HG03060 (cell line): ENCODE data around the gene FNDC4.
"Not testable (repeated sequence)": the region's sequence is repeated elsewhere in the genome, so short reads cannot be mapped to it uniquely, and the experiment has no call there.

ENCODE experiments used
- ATAC-seq: cut with Tn5 transposase; IDR thresholded peaks from one replicate; pipeline ENCODE4 v1.9.1; 2021; ENCODE audit warnings: low read depth, moderate number of reproducible peaks; ENCODE audit not compliant: unreplicated experiment

Gene FNDC4, protein sequence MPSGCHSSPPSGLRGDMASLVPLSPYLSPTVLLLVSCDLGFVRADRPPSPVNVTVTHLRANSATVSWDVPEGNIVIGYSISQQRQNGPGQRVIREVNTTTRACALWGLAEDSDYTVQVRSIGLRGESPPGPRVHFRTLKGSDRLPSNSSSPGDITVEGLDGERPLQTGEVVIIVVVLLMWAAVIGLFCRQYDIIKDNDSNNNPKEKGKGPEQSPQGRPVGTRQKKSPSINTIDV

DNA sequence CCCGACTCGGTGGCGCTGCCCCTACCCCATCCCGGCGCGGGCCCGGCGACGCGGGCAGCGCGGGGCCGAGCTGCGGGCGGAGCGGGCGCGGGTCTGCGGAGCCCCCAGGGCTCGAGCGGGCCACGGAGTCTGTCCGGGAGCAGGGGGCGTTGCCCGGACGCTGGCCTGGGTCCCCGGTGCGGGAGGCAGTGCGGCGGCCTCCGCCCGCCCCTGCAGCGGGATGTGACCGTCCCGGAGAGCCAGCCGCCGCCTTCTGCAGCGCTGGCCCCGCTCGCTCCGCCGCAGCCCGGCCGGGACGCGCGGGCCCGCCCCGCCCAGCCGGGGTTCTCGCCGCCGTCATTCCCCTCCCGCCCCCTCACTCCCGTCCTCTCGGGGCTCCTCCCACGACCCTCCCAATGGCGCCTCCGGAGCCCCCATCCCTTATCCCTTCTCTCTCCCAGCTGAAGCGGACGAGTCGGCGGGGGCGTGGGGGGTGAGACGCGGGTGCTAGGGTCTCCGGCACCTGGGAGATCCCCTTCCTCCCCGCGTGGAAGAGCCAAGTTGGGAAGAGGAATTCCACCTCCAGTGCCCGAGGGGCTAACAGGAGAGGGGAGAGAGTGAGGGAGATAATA lies at the start of gene FNDC4:
Gene FNDC4 (minus strand): TSS at position 257 of the 611 bp plus-strand sequence. CDS start 521 bp downstream, outside the sequence.
- no peak for ATAC-seq

DNA sequence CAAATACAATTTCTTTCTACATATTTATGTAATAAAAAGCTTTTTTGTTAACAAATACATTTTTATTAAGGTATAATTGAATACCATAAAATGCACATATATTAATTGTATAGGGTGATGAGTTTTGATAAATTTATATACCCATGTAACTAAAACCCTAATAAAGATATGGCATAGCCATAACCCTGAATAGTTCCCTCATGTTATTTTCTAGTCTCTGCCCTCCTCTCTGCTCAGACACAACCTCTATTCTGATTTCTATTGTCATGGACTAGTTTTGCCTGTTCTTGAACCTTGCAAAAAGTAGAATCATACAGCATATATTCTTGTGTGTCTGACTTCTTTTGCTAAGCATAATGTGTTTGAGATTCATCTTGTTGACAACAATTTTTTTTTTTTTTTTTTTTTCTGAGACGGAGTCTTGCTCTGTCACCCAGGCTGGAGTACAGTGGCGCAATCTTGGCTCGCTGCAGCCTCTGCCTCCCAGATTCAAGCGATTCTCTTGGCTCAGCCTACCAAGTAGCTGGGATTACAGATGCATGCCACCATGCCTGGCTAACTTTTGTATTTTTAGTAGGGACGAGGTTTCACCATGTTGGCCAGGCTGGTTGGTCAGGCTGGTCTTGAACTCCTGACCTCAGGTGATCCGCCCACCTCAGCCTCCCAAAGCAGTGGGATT lies 49.3 kb upstream of the FNDC4 start:
- no peak for ATAC-seq

DNA sequence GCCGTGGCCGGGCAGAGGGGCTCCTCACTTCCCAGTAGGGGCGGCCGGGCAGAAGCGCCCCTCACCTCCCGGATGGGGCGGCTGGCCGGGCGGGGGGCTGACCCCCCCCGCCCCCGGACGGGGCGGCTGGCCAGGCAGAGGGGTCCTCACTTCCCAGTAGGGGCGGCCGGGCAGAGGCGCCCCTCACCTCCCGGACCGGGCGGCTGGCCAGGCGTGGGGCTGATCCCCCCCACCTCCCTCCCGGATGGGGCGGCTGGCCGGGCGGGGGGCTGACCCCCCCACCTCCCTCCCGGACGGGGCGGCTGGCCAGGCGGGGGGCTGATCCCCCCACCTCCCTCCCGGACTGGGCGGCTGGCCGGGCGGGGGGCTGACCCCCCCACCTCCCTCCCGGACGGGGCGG lies 44.6 kb upstream of the FNDC4 start:
- ATAC-seq, result not testable (repeated sequence)

DNA sequence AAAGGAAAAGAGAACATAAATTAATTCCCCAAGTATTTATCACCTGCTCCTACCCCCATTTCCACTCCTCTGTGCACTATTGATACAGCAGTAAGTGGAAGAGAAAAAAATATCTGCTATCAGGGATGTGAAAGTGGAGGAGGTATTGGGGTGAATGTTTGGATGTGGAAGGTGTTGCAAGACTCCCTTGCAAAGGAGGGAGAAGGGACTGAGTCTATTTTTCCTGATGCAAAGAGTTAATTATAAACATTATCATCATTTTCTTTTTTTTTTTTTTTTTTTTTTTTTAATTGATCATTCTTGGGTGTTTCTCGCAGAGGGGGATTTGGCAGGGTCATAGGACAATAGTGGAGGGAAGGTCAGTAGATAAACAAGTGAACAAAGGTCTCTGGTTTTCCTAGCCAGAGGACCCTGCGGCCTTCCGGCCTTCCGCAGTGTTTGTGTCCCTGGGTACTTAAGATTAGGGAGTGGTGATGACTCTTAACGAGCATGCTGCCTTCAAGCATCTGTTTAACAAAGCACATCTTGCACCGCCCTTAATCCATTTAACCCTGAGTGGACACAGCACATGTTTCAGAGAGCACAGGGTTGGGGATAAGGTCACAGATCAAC lies 43.9 kb upstream of the FNDC4 start:
- not testable (repeated sequence) for ATAC-seq

DNA sequence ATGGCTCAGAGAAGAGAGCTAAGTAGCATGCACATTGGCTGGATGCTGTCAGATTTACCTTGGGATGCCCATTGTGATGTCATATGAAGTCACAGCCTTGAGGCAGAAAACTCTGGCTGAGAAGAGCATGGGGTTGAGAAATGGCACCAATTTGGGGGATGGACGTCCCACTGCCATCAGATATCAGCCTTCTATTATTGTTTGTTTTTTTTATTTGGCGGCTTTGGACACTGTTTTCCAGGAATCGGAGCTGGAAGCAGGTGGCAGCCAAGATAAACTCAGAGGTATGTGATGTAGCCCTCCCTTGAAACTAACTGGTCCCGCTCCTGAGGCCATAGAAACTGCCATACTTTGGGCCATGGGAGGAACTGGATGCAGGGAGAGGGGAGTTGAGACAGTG lies 42.3 kb upstream of the FNDC4 start:
- ATAC-seq, result no peak

DNA sequence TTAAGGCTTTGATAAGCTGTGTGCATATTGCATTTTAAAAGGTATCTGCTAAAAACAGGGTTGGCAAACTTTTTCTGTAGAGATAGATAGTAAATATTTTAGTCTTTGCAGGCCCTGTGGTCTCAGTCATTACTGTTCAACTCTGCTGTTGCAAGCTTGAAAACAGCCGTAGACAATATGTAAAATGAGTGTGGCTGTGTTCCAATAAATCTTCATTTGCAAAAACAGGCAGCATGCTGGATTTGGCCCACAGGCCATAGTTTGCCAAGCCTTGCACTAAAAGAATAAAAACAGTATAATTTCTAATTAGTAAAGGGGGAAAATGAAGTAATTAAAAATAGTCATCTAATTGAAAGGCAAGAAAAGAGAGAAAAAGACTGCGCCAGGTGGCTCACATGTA lies 37.0 kb upstream of the FNDC4 start:
- ATAC-seq, result no peak

DNA sequence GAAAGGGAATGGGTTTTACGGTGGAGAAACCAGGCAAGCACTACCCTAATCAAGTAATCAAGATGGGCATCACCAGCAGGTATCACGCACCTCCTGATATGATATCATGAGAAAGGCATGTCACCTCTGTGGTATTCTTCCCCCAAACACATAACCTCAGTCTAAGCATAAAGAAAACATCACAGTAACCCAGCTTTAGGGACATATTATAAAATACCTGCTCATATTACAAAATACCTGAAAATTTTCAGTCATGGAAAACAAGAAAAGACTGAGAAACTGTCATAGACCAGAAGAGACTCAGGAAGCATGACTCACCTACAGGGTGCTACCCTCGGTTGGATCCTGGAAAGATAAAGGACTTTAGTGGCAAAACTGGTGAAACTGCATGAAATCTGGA lies 32.2 kb upstream of the FNDC4 start:
- no peak for ATAC-seq

DNA sequence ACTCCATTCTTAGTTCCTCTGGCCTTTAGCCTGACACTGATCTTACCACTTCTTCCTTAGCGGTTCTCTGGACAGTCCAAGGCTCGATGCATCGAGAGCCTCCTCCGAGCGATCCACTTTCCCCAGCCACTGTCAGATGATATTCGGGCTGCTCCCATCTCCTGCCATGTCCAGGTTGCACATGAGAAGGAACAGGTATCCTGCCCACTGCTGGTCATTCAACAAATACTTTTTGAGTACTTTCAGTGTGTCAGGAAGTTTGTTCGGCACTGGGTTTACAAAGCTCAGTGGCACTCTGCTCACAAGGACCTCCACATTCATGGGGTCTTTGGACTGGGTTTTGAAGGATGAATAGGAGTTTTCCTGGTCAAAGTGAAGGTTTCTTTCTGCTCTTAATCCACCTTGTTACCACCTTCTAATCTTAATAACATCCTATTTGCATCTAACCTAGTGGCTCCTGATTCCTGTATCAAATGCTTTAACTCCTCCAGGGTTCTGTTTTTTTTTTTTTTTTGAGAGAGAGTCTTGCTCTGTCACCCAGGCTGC lies 27.5 kb upstream of the FNDC4 start:
- no peak for ATAC-seq

DNA sequence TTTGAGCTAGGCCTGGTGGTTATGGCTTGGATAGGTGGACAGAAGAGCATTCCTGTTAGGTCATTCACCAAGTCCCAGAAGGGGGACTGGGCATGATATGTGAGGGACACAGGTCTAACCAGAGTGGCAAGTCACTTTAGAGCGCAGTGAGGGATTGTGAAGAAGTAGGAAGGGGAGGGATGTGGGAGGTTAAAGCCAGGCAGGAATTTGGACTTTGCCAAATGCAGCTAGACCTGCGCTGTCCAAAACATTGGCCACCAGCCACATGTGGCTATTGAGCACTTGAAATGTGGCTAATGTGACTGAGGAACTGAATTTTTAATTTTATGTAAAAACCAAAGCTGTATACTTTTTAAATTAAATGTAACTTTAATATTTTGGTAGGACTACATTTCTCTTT lies 25.3 kb upstream of the FNDC4 start:
- no peak for ATAC-seq

DNA sequence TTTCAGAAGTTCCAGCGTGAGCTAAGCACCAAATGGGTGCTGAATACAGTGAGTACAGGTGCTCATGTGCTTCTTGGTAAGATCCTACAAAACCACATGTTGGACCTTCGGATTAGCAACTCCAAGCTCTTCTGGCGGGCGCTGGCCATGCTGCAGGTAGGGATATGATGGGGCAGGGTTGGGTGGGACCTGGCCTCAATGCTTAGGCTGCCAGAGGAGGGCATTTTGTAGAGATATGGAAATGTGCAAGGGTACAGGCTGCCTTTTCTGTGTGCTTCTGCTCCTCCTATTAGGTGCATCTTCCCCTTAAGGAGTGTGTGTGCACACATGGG lies 23.7 kb upstream of the FNDC4 start:
- ATAC-seq, result no peak

DNA sequence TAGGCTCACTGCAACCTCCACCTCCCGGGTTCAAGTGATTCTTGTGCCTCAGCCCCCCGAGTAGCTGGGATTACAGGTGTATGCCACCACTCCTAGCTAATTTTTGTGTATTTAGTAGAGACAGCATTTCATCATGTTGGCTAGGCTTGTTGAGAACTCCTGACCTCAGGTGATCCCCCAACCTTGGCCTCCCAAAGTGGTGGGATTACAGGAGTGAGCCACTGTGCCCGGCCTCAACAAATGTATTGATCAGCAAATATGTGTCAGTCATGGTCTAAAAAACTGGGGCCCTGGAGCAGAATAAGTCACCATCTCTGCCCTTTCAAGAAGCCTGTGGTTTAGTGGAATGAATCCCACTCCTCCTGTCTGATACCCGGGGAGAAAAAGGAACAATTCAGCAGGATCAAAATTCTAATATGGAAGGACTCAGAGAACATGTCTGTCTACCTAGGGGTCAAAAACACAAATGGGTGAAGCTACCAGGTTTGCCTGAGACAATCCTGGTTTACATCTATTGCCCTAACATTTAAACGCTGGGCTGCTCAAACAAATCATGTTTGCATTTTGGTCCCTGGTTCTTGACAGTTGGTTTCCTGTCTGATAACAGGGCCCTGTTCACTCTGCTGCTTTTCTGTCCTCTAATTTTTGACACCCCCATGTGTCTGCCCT lies 23.2 kb upstream of the FNDC4 start:
- ATAC-seq, result no peak

DNA sequence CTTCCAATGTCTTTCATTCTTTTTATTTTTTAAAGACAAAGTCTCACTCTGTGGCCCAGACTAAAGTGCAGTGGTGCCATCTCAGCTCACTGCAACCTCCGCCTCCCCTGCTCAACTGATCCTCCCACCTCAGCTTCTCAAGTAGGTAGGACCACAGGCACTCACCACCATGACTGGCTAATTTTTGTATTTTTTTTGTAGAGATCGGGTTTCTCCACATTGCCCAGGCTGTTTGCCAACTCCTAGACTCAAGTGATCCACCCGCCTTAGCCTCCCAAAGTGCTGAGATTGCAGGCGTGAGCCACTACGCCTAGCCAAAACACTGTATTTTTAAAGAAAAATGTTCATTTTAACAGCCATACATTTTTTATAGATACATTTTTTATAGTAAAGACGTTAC lies 14.3 kb upstream of the FNDC4 start:
- ATAC-seq, result no peak

DNA sequence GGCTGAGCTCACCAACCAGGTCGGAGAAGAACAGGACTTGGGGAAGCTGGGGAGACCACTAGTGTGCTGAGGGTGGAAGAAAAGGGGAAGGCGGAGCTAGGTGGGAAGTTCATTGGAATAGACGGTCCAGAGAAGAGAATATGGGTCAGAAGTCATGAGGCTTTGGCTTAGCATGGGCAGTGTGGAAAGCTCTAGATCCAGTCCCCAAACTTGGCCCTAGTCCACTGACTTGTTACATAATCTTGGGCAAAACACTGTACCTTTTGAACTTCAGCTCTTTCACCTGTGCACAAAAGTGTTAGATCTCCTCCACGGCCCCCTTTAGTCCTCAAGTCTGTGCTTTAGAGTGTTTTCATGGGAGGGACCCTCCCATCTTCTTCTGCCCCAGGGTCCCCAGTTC lies 12.3 kb upstream of the FNDC4 start:
- ATAC-seq, result no peak

DNA sequence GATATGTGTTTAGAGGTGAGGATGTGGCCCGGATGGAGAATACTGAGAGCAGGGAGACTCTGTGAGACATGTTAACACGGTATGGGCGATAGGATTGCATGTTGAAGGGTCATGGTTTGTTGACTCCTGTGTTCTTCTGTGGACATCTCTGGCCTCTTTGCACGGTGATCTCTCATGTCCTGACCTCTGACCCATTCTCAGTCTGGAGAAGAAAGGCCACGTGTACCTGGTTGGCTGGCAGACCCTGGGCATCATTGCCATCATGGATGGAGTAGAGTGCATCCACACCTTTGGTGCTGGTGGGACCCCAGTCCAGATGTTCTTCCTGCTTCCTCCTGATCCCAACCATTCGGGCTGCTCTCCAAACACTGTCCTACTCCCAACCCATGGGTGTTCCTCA lies 11.6 kb upstream of the FNDC4 start:
- no peak for ATAC-seq

DNA sequence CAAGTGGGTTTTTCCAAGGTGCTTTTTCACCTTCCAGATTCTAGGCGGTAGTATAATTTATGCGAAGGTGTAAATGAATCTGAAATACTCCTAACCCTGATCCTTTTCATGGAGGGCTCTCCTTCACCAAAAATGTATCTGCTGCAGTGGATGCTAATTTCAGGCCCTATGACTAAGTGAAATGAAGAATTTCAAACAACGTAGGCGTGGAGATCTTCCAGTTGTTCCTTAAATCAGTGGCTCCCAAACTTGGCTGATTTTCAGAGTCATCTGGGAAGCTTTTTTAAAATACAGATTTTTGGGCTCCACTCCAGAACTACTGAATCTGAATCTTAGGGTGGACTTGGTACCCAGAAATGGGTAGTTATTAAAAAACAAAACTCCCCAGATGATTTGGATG lies 7.1 kb upstream of the FNDC4 start:
- no peak for ATAC-seq

DNA sequence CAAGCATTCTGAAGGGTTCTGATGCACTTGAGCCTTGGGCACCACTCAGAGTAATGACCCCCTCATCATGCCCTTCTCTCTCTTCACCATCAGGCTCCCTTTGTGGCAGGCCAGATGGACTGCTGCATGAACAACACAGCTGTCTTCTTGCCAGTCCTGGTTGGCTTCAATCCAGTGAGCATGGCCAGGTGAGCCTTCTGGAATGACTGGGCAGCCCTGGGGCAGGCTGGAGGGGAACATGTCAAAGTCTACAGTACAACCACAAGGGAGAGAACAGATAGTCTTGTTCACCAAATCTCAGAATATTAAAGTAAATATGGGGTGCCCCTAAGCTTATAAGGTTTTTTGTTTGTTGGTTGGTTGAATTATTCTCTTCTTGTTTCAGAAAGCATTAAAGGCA lies 6.0 kb upstream of the FNDC4 start:
- no peak for ATAC-seq

DNA sequence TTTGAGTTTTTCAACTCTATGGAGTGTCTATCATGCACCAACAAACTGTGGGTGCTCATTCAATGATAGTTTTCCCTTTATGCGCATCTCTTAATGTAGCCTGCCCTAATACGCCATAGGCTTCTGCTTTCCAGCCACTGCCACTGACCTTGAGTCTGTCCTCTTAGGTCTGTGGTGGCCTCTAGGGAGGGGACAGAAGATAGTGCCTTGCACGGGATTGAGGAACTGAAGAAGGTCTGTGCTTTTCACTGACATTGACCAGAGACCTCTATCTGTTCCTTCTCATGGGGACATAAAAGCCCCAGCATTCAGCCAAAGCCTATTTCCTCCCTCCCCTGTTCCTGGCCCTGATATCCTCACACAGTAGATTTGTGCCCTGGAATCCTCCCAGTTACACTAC lies 4.0 kb upstream of the FNDC4 start:
- ATAC-seq, result no peak

DNA sequence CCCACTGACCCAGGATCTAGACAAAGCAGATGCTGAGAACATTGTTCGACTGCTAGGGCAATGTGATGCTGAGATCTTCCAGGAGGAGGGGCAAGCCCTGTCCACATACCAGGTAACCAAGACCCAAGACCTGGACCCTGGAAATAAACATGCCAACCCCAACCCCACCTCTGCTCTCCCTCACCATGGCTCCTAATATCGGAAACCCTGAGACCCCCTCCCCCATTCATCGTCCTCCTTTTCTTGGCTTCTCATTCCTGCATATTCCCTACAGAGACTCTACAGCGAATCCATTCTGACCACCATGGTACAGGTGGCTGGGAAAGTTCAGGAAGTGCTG lies 2.3 kb upstream of the FNDC4 start:
- no peak for ATAC-seq

DNA sequence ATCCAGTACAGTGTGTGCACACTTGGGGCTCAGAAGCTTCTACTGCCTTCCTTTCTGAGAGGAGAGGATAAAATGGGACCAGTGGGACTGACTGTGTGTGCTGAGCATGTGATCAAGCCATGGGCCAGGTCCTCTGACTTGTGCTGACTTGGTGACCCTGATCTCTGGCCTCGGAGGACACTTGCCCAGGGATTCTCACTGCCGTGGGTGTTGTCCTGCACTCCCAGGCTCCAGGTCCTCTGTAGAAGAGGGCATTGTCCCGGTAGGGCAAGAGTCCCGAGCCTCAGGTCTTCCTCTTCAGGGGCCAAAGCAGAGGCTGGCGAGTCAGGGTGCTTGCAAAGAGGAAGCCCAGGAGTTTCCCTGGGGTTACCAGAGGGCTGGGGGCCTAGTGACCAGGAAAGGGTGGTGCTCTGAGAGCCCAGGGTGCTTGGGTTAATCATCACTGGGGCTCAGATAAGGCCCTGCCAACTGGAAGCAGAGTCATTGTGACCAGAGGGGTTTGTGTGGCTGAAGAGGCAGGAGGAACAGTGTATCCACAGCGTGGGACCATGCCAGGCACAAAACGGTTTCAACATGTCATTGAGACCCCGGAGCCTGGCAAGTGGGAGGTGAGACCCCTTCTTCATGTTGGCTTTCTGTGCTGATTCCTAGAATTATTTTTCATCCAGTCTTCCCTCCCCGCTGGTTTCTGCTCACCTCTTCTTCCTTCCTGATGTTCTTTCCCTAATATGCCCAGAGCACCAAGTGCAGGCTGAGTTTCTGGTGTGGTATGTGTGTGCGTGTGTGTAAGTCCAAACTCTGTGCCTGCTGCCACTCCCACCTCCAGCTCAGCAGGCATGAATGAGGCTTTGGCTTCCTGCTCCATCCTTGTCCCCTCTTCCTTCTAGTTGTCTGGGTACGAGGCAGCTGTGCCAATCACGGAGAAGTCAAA lies 1.6 kb upstream of the FNDC4 start, which contains the start of gene GCKR:
Gene GCKR (plus strand): TSS at position 483 of the 931 bp plus-strand sequence. CDS start 66 bp downstream, at position 549.
- no peak for ATAC-seq

DNA sequence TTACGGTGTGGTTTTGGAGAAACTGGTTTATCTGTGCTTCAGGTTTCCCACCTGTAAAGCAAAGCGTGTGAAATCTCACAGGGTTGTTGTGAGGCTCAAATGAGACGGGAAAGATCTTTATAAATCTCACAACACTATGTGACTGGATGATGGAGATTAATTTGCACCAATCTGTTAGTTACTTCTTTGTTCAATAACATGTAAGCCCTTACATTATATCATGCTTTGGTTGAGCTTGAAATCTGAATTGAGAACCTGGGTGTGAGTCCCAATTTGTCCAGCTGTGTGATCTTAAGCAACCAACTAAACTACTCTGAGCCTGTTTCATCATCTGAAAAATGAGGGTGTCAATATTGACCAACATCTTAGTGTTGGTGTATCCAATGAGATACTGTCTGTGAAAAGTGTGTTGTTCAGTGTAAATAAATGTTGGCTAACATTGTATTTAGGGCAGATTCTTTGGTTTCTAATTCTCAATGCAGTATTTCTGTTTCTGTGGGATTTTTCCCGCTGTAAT lies 898 bp upstream of the FNDC4 start:
- no peak for ATAC-seq
